NT2/D1 (cell line): ENCODE measurements around the gene HMOX1.

Experiments used
- DNase-seq: peaks from one replicate; pipeline ENCODE4 v3.0.0-alpha.2; 2011; ENCODE audit warnings: low read depth, low spot score
- H3K27me3 ChIP-seq: 2 replicates; pipeline ENCODE4 v1.6.0; 2011; ENCODE audit warnings: mild to moderate bottlenecking; ENCODE audit not compliant: insufficient read length, insufficient read depth
- H3K36me3 ChIP-seq: 2 replicates; pipeline ENCODE4 v1.6.1; 2011; ENCODE audit warnings: mild to moderate bottlenecking, low read length, mixed read lengths; ENCODE audit not compliant: insufficient read depth, insufficient read length
- H3K4me1 ChIP-seq: 2 replicates; pipeline ENCODE4 v1.5.1; 2011; ENCODE audit not compliant: insufficient read depth, insufficient read length
- H3K4me3 ChIP-seq: 2 replicates; pipeline ENCODE4 v1.5.1; 2011; ENCODE audit warnings: low read depth; ENCODE audit not compliant: insufficient read length
- H3K9ac ChIP-seq: 2 replicates; pipeline ENCODE4 v1.6.0; 2011; ENCODE audit warnings: low read depth; ENCODE audit not compliant: insufficient read length
- H3K9me3 ChIP-seq: 2 replicates; pipeline ENCODE4 v1.5.1; 2011; ENCODE audit warnings: mild to moderate bottlenecking, low read length; ENCODE audit not compliant: insufficient read depth
- SUZ12 ChIP-seq: IDR thresholded peaks from 2 replicates; pipeline ENCODE4 v1.6.1; 2011; ENCODE audit not compliant: insufficient read length, insufficient read depth; ENCODE audit errors: extremely low read depth
- YY1 ChIP-seq: IDR thresholded peaks from 2 replicates; pipeline ENCODE4 v1.6.1; 2011; ENCODE audit not compliant: insufficient read length, insufficient read depth
- ZNF274 ChIP-seq: IDR thresholded peaks from 2 replicates; pipeline ENCODE4 v1.6.1; 2011; ENCODE audit warnings: mild to moderate bottlenecking, low read depth, low read length

The HMOX1 gene

GRCh38 chr22:35401863-35402262 lies 21.0 kb downstream of the HMOX1 start:
- DNase-seq: no peak
- TF ChIP-seq ZNF274 (no peak), YY1 (no peak), SUZ12 (no peak)
- Histone ChIP-seq H3K9ac (peak overlapping the region; percentile 81), H3K4me3 (peak overlapping the region; percentile 90), H3K36me3 (peaks cover 56% of the 10 kb centered on the region), H3K4me1 (peaks cover 7% of the 10 kb centered on the region), H3K9me3 (no peaks in the 10 kb centered on the region), H3K27me3 (no peaks in the 10 kb centered on the region)

DNA sequence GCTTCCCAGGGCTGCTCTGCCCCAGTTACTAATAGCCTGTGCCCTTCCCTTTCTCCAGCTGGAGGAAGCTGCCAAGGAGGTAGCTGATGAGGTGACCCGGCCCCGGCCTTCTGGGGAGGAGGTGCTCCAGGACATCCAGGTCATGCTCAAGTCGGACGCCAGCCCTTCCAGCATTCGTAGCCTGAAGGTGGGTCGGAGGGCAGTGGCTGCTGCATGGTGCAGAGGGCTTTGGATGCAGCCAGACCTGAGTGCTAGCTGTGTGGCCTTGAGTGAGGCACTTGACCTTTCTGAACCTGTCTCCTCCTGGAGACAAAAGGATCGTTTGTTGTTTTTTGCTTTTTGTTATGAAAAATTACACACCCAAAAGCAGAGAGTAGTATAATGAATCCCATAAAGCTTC lies 22.5 kb downstream of the HMOX1 start:
- no peaks in the 10 kb centered on the region for H3K27me3 ChIP-seq
- no peaks in the 10 kb centered on the region for H3K9me3 ChIP-seq
- H3K4me1 ChIP-seq: peaks cover 7% of the 10 kb centered on the region
- H3K4me3 ChIP-seq: peak overlapping the region; percentile 6
- peaks cover 71% of the 10 kb centered on the region for H3K36me3 ChIP-seq
- no peak for DNase-seq
- TF ChIP-seq SUZ12 (no peak), YY1 (no peak), ZNF274 (no peak)
- H3K9ac ChIP-seq: peak overlapping the region; percentile 57

DNA sequence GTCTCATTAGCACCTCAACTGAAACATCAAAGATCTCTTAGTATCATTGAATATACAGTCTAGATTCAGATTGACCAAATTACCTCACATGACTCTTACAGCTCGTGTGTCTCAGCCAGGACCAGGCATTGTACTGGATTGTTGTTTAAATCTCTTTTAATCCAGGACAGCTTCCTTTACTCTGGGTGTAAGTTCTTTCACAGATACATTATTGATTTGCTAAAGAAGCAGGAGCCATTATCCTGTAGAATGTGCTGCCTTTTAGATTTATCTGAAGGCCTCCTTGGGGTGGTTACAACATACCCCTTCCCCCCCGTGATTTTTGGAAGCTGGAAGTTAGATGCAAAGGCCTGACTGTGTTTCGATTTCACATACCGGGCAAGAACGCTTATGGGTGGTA lies 23.3 kb downstream of the HMOX1 start:
- Histone ChIP-seq H3K4me3 (no peak overlapping the region), H3K4me1 (peaks cover 7% of the 10 kb centered on the region), H3K36me3 (peaks cover 77% of the 10 kb centered on the region), H3K9ac (no peak overlapping the region), H3K9me3 (no peaks in the 10 kb centered on the region), H3K27me3 (no peaks in the 10 kb centered on the region)
- TF ChIP-seq YY1 (no peak), ZNF274 (no peak), SUZ12 (no peak)
- DNase-seq: no peak

DNA sequence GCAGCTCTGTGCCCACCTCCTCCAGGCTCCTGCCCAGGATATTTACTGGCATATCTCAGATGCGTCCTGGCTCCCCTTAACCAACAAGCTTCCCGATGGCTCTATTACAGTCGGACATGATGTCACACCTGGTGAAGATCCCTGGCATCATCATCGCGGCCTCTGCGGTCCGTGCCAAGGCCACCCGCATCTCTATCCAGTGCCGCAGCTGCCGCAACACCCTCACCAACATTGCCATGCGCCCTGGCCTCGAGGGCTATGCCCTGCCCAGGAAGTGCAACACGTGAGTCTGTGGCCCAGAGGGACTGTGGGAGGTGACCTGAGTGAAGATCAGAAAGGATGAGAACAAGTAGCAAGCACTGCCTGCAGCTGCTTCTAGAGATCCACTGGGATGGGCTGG lies 25.5 kb downstream of the HMOX1 start:
- H3K9me3 ChIP-seq: no peaks in the 10 kb centered on the region
- no peak for DNase-seq
- no peaks in the 10 kb centered on the region for H3K27me3 ChIP-seq
- H3K4me3 ChIP-seq: no peak overlapping the region
- TF ChIP-seq ZNF274 (no peak), SUZ12 (no peak), YY1 (no peak)
- peaks cover 4% of the 10 kb centered on the region for H3K4me1 ChIP-seq
- H3K9ac ChIP-seq: no peak overlapping the region
- H3K36me3 ChIP-seq: peaks cover 90% of the 10 kb centered on the region

DNA sequence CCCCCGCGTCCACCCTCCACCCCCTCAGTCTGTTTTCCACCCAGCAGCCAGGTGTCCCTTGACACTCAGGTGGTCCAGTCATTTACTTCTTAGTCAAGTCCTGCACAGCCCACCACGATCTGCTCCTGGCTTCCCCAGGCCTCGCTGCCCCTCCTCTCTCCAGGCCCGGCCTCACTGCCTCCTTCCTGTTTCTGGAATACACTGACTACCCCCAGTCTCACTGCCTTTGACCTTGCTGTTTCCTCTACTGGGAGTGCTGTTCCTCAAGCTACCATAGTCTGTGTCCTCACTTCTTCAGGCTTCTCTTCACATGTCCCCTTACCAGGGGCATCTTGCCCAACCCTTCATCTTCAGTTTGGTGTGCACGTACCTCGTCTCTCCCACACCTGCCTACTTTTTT lies 26.5 kb downstream of the HMOX1 start:
- no peak overlapping the region for H3K9ac ChIP-seq
- no peak for DNase-seq
- H3K9me3 ChIP-seq: no peaks in the 10 kb centered on the region
- H3K4me1 ChIP-seq: peaks cover 4% of the 10 kb centered on the region
- H3K4me3 ChIP-seq: no peak overlapping the region
- peaks cover 90% of the 10 kb centered on the region for H3K36me3 ChIP-seq
- no peaks in the 10 kb centered on the region for H3K27me3 ChIP-seq
- no peak for TF ChIP-seq SUZ12
- no peak for TF ChIP-seq YY1
- no peak for TF ChIP-seq ZNF274

DNA sequence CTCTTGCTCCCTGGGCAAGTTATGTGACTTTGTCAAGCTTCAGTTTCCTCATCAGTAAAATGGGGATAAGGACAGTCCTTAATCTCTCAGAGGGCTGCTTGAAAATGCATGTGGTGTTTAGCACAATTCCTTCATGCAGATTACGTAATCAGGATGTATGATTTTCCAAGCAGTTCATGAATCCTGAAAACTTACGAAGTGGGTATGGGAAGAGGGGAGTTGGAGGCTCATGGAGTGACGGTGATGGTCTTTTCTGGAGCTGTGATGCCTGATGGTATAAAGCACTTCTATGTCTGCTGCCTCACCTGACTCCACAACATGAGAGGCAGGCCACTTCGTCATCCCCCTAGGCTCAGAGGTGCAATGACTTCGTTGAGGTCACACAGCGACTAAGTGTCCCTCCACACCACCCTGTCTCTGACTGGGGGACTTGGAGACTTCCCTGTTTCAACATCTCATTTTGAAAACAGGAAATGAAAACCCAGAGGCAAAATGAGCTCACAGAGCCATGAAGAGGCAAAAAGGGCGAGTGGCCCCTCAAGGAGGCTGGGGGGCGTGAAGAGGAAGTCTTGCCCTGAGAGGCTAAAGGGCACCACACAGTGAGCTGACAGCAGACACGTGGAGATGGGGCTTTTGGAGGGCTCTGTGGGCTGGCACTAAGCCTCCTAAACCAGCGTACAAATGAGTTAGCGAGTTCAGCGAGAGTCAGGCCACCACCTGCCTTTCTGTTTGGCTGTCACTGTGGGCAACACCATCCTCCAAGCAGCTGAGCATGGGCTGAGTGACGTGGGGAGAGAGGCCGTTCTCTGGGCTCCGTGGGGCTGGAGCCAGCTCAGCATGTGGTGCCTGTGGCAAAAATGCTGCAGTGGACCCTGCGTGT lies 29.1 kb downstream of the HMOX1 start:
- TF ChIP-seq ZNF274 (no peak), SUZ12 (no peak), YY1 (no peak)
- no peaks in the 10 kb centered on the region for H3K27me3 ChIP-seq
- H3K4me3 ChIP-seq: no peak overlapping the region
- H3K9ac ChIP-seq: no peak overlapping the region
- H3K9me3 ChIP-seq: no peaks in the 10 kb centered on the region
- no peak for DNase-seq
- no peaks in the 10 kb centered on the region for H3K4me1 ChIP-seq
- H3K36me3 ChIP-seq: peaks cover 89% of the 10 kb centered on the region

DNA sequence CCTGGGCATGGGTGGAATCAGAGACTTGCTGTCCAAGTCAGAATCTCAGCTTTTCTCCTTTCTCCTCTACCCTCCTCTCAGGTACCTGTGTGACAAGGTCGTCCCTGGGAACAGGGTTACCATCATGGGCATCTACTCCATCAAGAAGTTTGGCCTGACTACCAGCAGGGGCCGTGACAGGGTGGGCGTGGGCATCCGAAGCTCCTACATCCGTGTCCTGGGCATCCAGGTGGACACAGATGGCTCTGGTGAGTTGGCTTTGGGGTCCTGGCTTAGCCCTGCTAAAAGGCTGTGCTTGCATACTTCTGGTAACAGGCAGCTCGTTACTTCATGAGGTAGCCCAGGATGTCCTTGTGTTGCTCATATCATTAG lies 29.8 kb downstream of the HMOX1 start:
- no peaks in the 10 kb centered on the region for H3K27me3 ChIP-seq
- H3K9me3 ChIP-seq: no peaks in the 10 kb centered on the region
- no peak overlapping the region for H3K4me3 ChIP-seq
- peaks cover 91% of the 10 kb centered on the region for H3K36me3 ChIP-seq
- DNase-seq: no peak
- H3K4me1 ChIP-seq: no peaks in the 10 kb centered on the region
- TF ChIP-seq ZNF274: no peak
- TF ChIP-seq YY1: no peak
- no peak overlapping the region for H3K9ac ChIP-seq
